C4-2B (cell line): ENCODE results near the gene TRPM1.

Experiments
- ZFX ChIP-seq: fragments of 450-650 bp; IDR thresholded peaks from 2 replicates; pipeline ENCODE4 v1.6.1; 2017
- TF ChIP-seq, protein P1 (sequence below): fragments of 450-650 bp; conservative IDR thresholded peaks from 2 replicates; pipeline ENCODE4 v1.5.1; 2017; ENCODE audit warnings: mild to moderate bottlenecking

DNA sequence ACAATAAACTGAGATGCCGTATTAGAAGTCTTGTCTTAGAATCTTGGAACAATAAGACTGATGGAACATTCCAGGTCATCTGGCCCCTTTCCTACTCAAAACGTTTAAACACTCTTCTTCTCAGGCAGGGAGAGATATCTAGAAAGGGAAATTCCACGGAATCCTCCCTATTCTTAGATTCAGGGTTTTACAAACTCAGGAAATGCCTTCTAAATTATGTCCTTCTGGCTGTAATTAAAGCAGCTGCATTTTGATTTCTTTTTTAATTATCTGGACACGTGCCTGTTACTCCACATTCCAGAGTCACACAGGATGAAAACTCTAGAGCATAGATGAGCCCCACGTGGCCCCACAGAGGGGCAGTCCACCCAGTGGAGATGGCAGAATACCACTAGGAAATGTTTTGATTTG lies 68.6 kb downstream of the TRPM1 start:
- TF ChIP-seq, protein P1, sequence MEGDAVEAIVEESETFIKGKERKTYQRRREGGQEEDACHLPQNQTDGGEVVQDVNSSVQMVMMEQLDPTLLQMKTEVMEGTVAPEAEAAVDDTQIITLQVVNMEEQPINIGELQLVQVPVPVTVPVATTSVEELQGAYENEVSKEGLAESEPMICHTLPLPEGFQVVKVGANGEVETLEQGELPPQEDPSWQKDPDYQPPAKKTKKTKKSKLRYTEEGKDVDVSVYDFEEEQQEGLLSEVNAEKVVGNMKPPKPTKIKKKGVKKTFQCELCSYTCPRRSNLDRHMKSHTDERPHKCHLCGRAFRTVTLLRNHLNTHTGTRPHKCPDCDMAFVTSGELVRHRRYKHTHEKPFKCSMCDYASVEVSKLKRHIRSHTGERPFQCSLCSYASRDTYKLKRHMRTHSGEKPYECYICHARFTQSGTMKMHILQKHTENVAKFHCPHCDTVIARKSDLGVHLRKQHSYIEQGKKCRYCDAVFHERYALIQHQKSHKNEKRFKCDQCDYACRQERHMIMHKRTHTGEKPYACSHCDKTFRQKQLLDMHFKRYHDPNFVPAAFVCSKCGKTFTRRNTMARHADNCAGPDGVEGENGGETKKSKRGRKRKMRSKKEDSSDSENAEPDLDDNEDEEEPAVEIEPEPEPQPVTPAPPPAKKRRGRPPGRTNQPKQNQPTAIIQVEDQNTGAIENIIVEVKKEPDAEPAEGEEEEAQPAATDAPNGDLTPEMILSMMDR, result no peak
- no peak for TF ChIP-seq ZFX
